ENCODE data around the gene FNDC3A.

FNDC3A gene

DNA sequence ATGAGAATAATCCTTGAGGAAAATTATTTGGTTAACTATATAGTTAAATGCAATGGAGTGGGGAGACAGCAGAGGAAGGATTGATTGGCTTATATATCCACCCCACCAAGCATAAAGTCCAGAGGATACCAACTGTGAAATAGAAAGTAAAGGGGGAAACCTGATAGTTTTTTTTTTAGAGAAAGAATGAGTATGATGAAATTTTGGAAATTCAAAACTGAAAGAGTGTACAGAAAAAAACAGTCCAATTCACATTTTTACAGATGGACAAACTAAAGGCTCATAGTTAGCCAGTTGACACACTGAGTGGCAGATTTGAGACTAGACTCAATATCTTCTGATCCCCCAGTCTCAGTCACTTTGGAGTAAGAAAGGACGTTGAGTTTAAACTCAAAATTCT is 51.1 kb downstream of the FNDC3A start:
- H3K36me3 Mint-ChIP-seq (ENCODE audit: insufficient read depth), result no peaks in the 10 kb centered on the region
- no peaks in the 10 kb centered on the region for H3K9me3 Mint-ChIP-seq
- peaks cover 0 to 5% of the 10 kb centered on the region in 2 donors for H3K4me1 Mint-ChIP-seq (ENCODE audit: low read depth in 2 of 2)
- no peak overlapping the region for H3K4me3 Mint-ChIP-seq
- DNase-seq, result no peak
- peak overlapping the region in 1 of 2 donors; percentile 26 for H3K27ac Mint-ChIP-seq
- no peaks in the 10 kb centered on the region for H3K27me3 Mint-ChIP-seq
- no peak for ATAC-seq (replicated peaks)

GRCh38 chr13:49029570-49029969 is 53.9 kb downstream of the FNDC3A start:
- Mint-ChIP-seq H3K4me3 (no peak overlapping the region), H3K27me3 (no peaks in the 10 kb centered on the region), H3K36me3 (ENCODE audit: insufficient read depth) (no peaks in the 10 kb centered on the region), H3K9me3 (no peaks in the 10 kb centered on the region), H3K27ac (no peak overlapping the region), H3K4me1 (ENCODE audit: low read depth in 2 of 2) (peaks cover 0 to 9% of the 10 kb centered on the region in 2 donors)
- DNase-seq (no peak), ATAC-seq (replicated peaks) (no peak)

DNA sequence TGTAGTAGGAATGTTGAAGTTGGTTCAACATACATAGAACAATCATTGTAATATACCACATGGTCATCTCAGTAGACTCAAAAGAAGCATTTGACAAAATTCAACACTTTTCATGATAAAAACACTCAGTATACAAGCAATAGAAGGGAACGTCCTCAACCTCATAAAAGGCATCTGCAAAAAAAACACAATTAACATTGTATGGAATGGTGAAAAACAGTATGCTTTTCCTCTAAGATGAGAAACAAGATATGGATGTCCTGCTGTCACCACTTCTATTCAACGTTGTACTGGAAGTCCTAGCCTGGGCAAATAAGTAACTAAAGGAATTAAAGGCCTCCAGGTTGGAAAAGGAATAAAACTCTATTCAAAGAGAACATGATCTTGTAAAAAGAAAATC is 54.5 kb downstream of the FNDC3A start:
- Mint-ChIP-seq H3K9me3 (no peaks in the 10 kb centered on the region), H3K27ac (no peak overlapping the region), H3K36me3 (ENCODE audit: insufficient read depth) (no peaks in the 10 kb centered on the region), H3K4me1 (ENCODE audit: low read depth in 2 of 2) (peaks cover 0 to 9% of the 10 kb centered on the region in 2 donors), H3K4me3 (no peak overlapping the region), H3K27me3 (no peaks in the 10 kb centered on the region)
- DNase-seq (no peak), ATAC-seq (replicated peaks) (no peak)

GRCh38 chr13:49040872-49041271 is 65.2 kb downstream of the FNDC3A start:
- peaks cover 3% of the 10 kb centered on the region for H3K36me3 Mint-ChIP-seq (ENCODE audit: insufficient read depth)
- no peak for ATAC-seq (replicated peaks)
- H3K27me3 Mint-ChIP-seq, result no peaks in the 10 kb centered on the region
- H3K4me1 Mint-ChIP-seq (ENCODE audit: low read depth in 2 of 2), result peaks cover 0 to 9% of the 10 kb centered on the region in 2 donors
- DNase-seq, result no peak
- no peak overlapping the region for H3K27ac Mint-ChIP-seq
- no peak overlapping the region for H3K4me3 Mint-ChIP-seq
- H3K9me3 Mint-ChIP-seq, result no peaks in the 10 kb centered on the region

- H3K27me3 Mint-ChIP-seq, result no peaks in the 10 kb centered on the region
- H3K36me3 Mint-ChIP-seq (ENCODE audit: insufficient read depth), result peaks cover 3% of the 10 kb centered on the region
- ATAC-seq (replicated peaks) (no peak), DNase-seq (no peak)
- H3K27ac Mint-ChIP-seq, result no peak overlapping the region
- H3K4me1 Mint-ChIP-seq (ENCODE audit: low read depth in 2 of 2), result peaks cover under 1 to 9% of the 10 kb centered on the region in 2 donors
- H3K4me3 Mint-ChIP-seq, result no peak overlapping the region
- H3K9me3 Mint-ChIP-seq, result no peaks in the 10 kb centered on the region
Measured at GRCh38 chr13:49042476-49042875, 66.8 kb downstream of the FNDC3A start.

DNA sequence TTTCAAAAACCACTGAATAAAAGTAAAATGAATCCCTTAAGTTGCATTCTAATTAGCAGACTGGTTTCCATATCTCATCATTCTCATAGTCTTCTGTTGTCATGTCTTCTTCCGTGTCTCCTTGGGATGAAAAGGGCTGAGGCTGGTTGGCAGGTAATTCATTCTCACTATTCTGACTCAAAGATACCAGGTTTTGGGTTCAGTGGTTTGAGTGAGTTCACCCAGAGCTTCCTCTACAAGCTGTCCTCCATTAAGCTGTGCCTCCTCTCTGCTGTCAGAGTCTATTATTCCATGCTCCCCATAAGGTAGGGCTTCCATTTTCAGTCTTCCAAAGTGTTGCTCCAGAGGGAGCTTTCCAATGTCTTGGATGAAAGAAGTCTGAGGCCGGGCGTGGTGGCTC is 68.3 kb downstream of the FNDC3A start:
- no peak for ATAC-seq (replicated peaks)
- DNase-seq, result no peak
- H3K27me3 Mint-ChIP-seq, result no peaks in the 10 kb centered on the region
- H3K36me3 Mint-ChIP-seq (ENCODE audit: insufficient read depth), result peaks cover 3% of the 10 kb centered on the region
- H3K27ac Mint-ChIP-seq, result peak overlapping the region in 1 of 2 donors; percentile 62
- H3K4me1 Mint-ChIP-seq (ENCODE audit: low read depth in 2 of 2), result peaks cover 3 to 9% of the 10 kb centered on the region in 2 donors
- no peaks in the 10 kb centered on the region for H3K9me3 Mint-ChIP-seq
- H3K4me3 Mint-ChIP-seq, result no peak overlapping the region

DNA sequence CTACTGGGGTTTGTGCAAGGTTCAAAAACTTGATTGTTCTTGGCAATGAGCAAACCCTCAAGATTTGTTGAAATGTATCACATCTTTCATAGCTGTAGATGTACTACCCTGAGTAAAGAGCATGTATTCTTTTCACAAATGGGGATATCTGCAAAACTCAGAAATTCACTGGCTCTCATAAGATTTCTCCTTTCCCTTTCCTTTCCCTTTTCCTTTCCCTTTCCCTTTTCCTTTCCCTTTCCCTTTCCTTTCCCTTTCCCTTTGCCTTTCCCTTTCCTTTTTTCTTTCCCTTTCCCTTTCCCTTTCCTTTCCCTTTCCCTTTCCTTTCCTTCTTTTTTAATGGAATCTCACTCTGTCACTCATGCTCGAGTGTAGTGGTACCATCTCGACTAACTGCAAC is 69.1 kb downstream of the FNDC3A start:
- DNase-seq, result no peak
- Mint-ChIP-seq H3K4me3 (no peak overlapping the region), H3K36me3 (ENCODE audit: insufficient read depth) (peaks cover 3% of the 10 kb centered on the region), H3K4me1 (ENCODE audit: low read depth in 2 of 2) (peaks cover 4 to 16% of the 10 kb centered on the region in 2 donors), H3K27ac (peak overlapping the region in 1 of 2 donors; percentile 36), H3K27me3 (no peaks in the 10 kb centered on the region), H3K9me3 (no peaks in the 10 kb centered on the region)
- ATAC-seq (replicated peaks), result no peak

GRCh38 chr13:49046002-49046401 is 70.3 kb downstream of the FNDC3A start:
- H3K27ac Mint-ChIP-seq, result peak overlapping the region in 1 of 2 donors; percentile 36
- no peaks in the 10 kb centered on the region for H3K27me3 Mint-ChIP-seq
- H3K4me1 Mint-ChIP-seq (ENCODE audit: low read depth in 2 of 2), result peaks cover 12 to 28% of the 10 kb centered on the region in 2 donors
- DNase-seq, result no peak
- ATAC-seq (replicated peaks), result no peak
- H3K36me3 Mint-ChIP-seq (ENCODE audit: insufficient read depth), result peaks cover 3% of the 10 kb centered on the region
- no peaks in the 10 kb centered on the region for H3K9me3 Mint-ChIP-seq
- H3K4me3 Mint-ChIP-seq, result no peak overlapping the region

DNA sequence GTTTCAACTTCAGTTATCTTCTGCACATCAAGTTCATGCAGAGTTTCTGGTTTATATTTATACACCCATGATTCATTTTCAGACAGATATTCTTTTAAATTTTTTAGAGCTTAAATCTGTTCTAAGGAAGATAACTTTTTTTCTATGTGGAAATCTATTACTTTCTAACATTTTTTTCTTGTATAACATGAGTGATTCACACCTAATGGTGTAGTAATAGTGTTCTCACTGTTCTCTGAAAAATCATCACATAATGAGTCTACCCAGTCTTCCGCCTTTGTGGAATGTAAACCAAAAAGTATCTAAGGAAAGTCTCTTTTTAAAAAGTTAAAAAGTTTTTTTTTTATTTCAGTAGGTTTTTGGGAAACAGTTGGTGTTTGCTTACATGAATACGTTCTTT is 70.8 kb downstream of the FNDC3A start:
- Mint-ChIP-seq H3K27me3 (no peaks in the 10 kb centered on the region), H3K9me3 (no peaks in the 10 kb centered on the region)

GRCh38 chr13:49052813-49053212 is 77.1 kb downstream of the FNDC3A start:
- Mint-ChIP-seq H3K4me1 (ENCODE audit: low read depth in 2 of 2) (peaks cover 24 to 45% of the 10 kb centered on the region in 2 donors), H3K4me3 (no peak overlapping the region)
- DNase-seq, result no peak

More for the DNA sequence above, 70.8 kb downstream of the FNDC3A start:
- H3K4me1 Mint-ChIP-seq (ENCODE audit: low read depth in 2 of 2), result peaks cover 14 to 32% of the 10 kb centered on the region in 2 donors
- ATAC-seq (replicated peaks), result no peak
- no peak for DNase-seq
- H3K27ac Mint-ChIP-seq, result no peak overlapping the region
- H3K36me3 Mint-ChIP-seq (ENCODE audit: insufficient read depth), result peaks cover 3% of the 10 kb centered on the region
- no peak overlapping the region for H3K4me3 Mint-ChIP-seq

DNA sequence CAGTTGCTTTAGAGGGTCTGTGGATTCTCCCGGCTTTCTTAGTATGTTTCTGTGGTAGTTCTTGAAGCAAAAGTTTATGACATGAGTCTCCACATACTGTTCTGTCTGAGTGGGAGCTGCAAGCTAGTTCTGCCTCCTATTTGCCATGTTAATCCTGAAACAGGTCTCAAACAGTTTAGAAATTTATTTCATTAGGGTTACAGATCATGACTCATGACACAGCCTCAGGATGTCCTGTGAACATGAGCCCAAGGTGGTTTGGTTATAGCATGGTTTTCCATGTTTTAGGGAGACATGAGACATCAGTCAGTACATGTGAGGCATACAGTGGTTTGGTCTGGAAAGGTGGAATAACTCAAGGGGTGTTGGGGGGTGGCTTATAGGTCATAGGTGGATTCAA is 77.5 kb downstream of the FNDC3A start:
- Mint-ChIP-seq H3K9me3 (no peaks in the 10 kb centered on the region), H3K27me3 (no peaks in the 10 kb centered on the region), H3K27ac (no peak overlapping the region), H3K36me3 (ENCODE audit: insufficient read depth) (no peaks in the 10 kb centered on the region), H3K4me1 (ENCODE audit: low read depth in 2 of 2) (peaks cover 27 to 45% of the 10 kb centered on the region in 2 donors), H3K4me3 (no peak overlapping the region)
- DNase-seq (no peak), ATAC-seq (replicated peaks) (no peak)

More at GRCh38 chr13:49052813-49053212, 77.1 kb downstream of the FNDC3A start:
- no peaks in the 10 kb centered on the region for H3K36me3 Mint-ChIP-seq (ENCODE audit: insufficient read depth)
- no peaks in the 10 kb centered on the region for H3K9me3 Mint-ChIP-seq
- no peak for ATAC-seq (replicated peaks)
- no peaks in the 10 kb centered on the region for H3K27me3 Mint-ChIP-seq
- H3K27ac Mint-ChIP-seq, result no peak overlapping the region

DNA sequence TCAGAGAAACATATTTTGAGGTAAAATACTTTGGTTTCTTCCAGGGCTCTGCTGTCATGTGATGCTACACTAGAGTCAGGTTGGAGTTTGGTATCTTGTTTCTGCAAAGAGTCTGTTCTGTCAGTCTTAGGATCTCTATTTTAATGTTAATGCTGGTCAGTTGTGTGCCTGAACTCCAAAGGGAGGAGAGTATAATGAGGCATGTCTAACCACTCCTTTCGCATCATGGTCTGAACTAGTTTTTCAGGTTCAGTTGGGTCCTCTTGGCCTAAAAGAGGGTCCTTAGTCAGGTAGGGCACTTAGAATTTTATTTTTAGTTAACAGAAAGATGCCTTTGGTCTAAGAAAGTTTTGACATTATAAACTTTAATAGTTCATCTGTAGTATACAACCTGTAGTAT is 78.2 kb downstream of the FNDC3A start:
- ATAC-seq (replicated peaks) (no peak), DNase-seq (no peak)
- Mint-ChIP-seq H3K36me3 (ENCODE audit: insufficient read depth) (no peaks in the 10 kb centered on the region), H3K27me3 (no peaks in the 10 kb centered on the region), H3K4me1 (ENCODE audit: low read depth in 2 of 2) (peaks cover 26 to 45% of the 10 kb centered on the region in 2 donors), H3K4me3 (no peak overlapping the region), H3K9me3 (no peaks in the 10 kb centered on the region), H3K27ac (no peak overlapping the region)

DNA sequence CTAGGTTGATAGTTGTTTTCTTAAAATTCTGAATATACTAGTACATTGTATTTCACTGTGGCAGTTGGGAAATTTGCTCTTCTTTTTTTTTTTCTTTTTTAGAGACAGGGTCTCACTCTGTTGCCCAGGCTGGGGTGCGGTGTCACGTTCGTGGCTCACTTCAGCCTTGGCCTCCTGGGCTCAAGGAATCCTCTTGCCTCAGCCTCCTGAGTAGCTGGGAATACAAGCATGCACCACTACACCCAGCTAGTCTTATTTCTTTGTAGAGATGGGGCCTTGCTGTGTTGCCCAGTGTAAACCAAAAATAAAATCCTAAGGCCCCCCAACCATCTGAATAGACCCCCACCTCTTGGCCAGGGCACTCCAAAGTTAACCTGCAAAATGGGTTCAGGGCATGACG is 79.3 kb downstream of the FNDC3A start:
- Mint-ChIP-seq H3K4me3 (no peak overlapping the region), H3K4me1 (ENCODE audit: low read depth in 2 of 2) (peaks cover 23 to 36% of the 10 kb centered on the region in 2 donors), H3K36me3 (ENCODE audit: insufficient read depth) (peaks cover 2% of the 10 kb centered on the region), H3K9me3 (no peaks in the 10 kb centered on the region), H3K27ac (no peak overlapping the region), H3K27me3 (no peaks in the 10 kb centered on the region)
- ATAC-seq (replicated peaks) (no peak), DNase-seq (no peak)

DNA sequence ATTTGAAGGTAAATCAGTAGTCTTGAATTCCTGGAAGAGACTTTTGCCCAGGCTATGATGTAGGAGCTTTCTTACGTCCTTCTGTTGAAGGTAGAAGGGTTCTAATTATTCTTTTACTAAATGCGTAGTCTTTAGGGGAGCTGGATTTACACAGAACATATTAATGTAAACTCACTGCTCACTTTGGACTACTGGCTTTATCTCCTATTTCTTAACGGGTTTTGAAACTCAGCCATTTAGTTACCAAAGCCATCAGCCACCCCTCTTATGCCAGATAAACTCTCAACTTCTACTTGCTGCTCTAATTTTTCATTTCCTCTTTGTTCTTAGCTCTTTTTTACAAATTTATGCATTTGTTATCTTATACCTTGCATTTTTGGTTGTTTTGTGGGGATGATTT is 81.5 kb downstream of the FNDC3A start:
- H3K27me3 Mint-ChIP-seq, result no peaks in the 10 kb centered on the region
- H3K4me3 Mint-ChIP-seq, result no peak overlapping the region
- no peaks in the 10 kb centered on the region for H3K9me3 Mint-ChIP-seq
- ATAC-seq (replicated peaks) (no peak), DNase-seq (no peak)
- H3K36me3 Mint-ChIP-seq (ENCODE audit: insufficient read depth), result peaks cover 2% of the 10 kb centered on the region
- no peak overlapping the region for H3K27ac Mint-ChIP-seq
- H3K4me1 Mint-ChIP-seq (ENCODE audit: low read depth in 2 of 2), result peaks cover 16 to 20% of the 10 kb centered on the region in 2 donors

DNA sequence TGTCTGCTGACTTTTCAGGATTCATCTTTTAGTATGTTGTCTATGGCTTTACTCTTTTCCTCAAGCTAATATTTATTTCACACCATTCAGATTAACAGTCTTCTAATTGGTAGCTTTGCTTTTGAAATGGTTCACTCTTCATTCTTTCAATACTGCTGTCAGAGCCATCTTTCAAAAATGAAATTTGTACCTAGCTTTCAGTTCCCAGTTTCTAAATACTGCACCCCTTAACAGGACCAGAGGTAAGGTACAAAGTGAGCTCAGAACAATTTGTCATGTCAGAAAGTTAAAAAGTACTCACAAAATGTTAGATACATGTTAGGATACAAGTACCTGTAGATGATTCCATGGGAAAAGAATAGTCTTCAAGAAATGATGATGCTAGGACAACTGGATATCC is 83.0 kb downstream of the FNDC3A start:
- peaks cover 2% of the 10 kb centered on the region for H3K36me3 Mint-ChIP-seq (ENCODE audit: insufficient read depth)
- peaks cover 11 to 15% of the 10 kb centered on the region in 2 donors for H3K4me1 Mint-ChIP-seq (ENCODE audit: low read depth in 2 of 2)
- ATAC-seq (replicated peaks), result no peak
- H3K27me3 Mint-ChIP-seq, result no peaks in the 10 kb centered on the region
- H3K4me3 Mint-ChIP-seq, result no peak overlapping the region
- H3K9me3 Mint-ChIP-seq, result no peaks in the 10 kb centered on the region
- H3K27ac Mint-ChIP-seq, result no peak overlapping the region
- DNase-seq, result no peak

Data from effector memory CD8-positive, alpha-beta T cell (primary cell).